ENCODE results near the gene GAK. TPM values are rescaled to one million over a fixed set of nuclear protein-coding genes. Genes with fewer than 3 reads are reported as not detected.

The GAK gene
- polyA plus RNA-seq, 1 donor (not counting 4 experiments of a cell fraction or from before 2014, with no cell fraction given): 18.4 TPM

DNA sequence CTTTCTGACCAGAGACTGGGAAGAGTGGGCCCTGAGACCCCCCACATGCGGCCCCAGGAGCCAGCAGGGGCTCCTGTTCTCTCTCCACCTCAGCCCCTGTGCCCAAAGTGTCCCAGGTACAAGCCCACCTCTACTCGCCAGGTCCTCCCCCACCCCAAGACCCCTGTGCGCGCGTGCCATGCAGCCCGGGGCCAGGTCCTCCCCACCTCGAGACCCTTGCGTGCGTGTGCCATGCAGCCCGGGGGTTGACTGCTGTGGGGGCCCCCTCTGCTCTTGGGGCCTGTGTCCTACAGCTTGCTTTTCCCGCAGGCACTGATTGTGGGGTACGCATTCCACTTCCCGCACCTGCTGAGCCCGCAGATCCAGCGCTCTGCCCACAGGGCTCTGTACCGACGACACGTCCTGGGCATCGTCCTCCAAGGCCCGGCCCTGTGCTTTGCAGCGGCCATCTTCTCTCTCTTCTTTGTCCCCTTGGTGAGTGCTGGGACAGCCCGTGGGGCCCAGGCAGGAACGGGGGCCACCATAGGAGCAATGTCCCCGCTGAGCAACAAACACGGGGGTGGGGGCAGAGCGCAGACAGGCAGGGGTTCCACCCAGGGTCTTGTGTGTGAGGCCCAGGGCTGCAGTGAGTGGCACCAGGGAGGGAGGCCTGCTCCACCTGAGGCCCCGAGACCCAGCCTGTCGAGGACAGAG, 20.9 kb upstream of the GAK start:
- no peak overlapping the region for H3K27ac ChIP-seq (ENCODE audit: control insufficient read depth, insufficient read depth, low read length)
- DNase-seq (ENCODE audit: low read depth, low spot score): no peak

DNA sequence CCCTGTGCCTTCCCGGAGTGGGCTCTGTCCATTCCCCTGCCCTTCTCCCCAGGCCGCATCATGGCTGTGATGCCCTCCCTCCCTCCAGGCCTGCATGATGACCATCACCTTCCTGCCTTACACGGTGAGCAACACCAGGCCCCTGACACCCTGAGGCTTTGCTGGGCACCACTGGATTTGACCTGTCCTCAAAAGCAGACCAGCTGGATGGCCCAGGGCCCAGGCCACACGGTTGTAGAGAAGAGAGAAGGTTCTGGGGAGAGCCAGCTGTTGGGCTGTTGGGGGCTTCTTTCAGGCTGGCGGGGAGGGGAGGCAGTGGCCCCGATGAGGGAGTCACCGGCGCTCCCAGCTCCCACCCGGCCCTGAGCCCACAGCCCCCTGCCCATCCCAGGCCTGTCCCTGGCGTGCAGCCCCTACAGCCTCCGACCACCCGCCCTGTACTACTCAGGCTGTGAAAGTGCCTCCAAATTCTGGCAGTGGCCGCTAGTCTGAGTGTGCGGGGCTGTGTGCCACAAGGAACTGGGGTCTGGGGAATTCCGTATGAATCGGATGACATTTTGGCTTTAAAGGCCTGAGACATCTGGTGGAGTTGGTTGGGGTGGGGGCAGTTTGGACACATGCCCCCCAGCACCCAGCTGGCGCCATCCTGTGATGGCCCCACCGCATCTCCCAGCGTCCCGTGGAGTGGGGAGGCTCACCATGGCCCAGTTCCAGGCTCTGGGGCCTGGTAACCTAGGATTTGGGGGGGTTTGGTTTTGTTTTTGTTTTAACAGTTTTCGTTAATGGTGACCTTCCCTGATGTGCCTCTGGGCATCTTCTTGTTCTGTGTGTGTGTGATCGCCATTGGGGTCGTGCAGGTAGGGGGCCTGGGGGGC, 19.7 kb upstream of the GAK start:
- Histone ChIP-seq H3K27me3 (ENCODE audit: control insufficient read depth, extremely low read depth, insufficient read depth, low read length) (no peaks in the 10 kb centered on the region), H3K9ac (ENCODE audit: control insufficient read depth, extremely low read depth, insufficient read depth, low read length) (no peak overlapping the region), H2AFZ (ENCODE audit: control insufficient read depth, low read length) (no peak overlapping the region), H3K9me1 (ENCODE audit: control insufficient read depth, extremely low read depth, insufficient read depth, low read length) (no peaks in the 10 kb centered on the region), H3K4me1 (ENCODE audit: control insufficient read depth, extremely low read depth, insufficient read depth, low read length) (no peaks in the 10 kb centered on the region), H3K9me3 (ENCODE audit: control insufficient read depth, low read depth, low read length) (no peaks in the 10 kb centered on the region), H4K20me1 (ENCODE audit: control insufficient read depth, extremely low read depth, insufficient read depth, low read length) (no peaks in the 10 kb centered on the region), H3K4me3 (ENCODE audit: control insufficient read depth in 2 of 3, extremely low read depth in 1 of 3, insufficient read depth in 2 of 3, low read depth in 1 of 3, low read length in 3 of 3) (no peak overlapping the region), H3K27ac (ENCODE audit: control insufficient read depth, insufficient read depth, low read length) (no peak overlapping the region), H3K4me2 (ENCODE audit: control insufficient read depth, extremely low read depth, insufficient read depth, low read depth, low read length) (no peak overlapping the region), H3K79me2 (ENCODE audit: control insufficient read depth, insufficient read depth, low read length) (no peaks in the 10 kb centered on the region), H3K36me3 (ENCODE audit: control insufficient read depth in 2 of 2, extremely low read depth in 1 of 2, insufficient read depth in 2 of 2, low read length in 2 of 2) (peaks cover 0 to 2% of the 10 kb centered on the region in 2 experiments)
- DNase-seq (ENCODE audit: low read depth, low spot score): no peak
- TF ChIP-seq EZH2 (IDR thresholded peaks at IDR 0.05; ENCODE audit: low read length): no peak
- TF ChIP-seq, protein P1, sequence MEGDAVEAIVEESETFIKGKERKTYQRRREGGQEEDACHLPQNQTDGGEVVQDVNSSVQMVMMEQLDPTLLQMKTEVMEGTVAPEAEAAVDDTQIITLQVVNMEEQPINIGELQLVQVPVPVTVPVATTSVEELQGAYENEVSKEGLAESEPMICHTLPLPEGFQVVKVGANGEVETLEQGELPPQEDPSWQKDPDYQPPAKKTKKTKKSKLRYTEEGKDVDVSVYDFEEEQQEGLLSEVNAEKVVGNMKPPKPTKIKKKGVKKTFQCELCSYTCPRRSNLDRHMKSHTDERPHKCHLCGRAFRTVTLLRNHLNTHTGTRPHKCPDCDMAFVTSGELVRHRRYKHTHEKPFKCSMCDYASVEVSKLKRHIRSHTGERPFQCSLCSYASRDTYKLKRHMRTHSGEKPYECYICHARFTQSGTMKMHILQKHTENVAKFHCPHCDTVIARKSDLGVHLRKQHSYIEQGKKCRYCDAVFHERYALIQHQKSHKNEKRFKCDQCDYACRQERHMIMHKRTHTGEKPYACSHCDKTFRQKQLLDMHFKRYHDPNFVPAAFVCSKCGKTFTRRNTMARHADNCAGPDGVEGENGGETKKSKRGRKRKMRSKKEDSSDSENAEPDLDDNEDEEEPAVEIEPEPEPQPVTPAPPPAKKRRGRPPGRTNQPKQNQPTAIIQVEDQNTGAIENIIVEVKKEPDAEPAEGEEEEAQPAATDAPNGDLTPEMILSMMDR (optimal IDR thresholded peaks at IDR 0.05 in 1 of 3, IDR thresholded peaks at IDR 0.05 in 1 of 3, conservative IDR thresholded peaks at IDR 0.05 in 1 of 3; ENCODE audit: extremely low read depth in 1 of 3, insufficient read depth in 2 of 3, low read length in 3 of 3): no peak
- dilution Hi-C loops (cut with MboI; ENCODE audit: extremely low pct_ligation_motif_present, low sequenced_read_pairs): no loop called here
- FAIRE-seq: no peak

More for the DNA sequence above, 20.9 kb upstream of the GAK start:
- Histone ChIP-seq H3K9ac (ENCODE audit: control insufficient read depth, extremely low read depth, insufficient read depth, low read length) (no peak overlapping the region), H3K36me3 (ENCODE audit: control insufficient read depth in 2 of 2, extremely low read depth in 1 of 2, insufficient read depth in 2 of 2, low read length in 2 of 2) (peaks cover 0 to 2% of the 10 kb centered on the region in 2 experiments), H3K79me2 (ENCODE audit: control insufficient read depth, insufficient read depth, low read length) (no peaks in the 10 kb centered on the region), H3K9me1 (ENCODE audit: control insufficient read depth, extremely low read depth, insufficient read depth, low read length) (no peaks in the 10 kb centered on the region), H3K27me3 (ENCODE audit: control insufficient read depth, extremely low read depth, insufficient read depth, low read length) (no peaks in the 10 kb centered on the region), H3K4me3 (ENCODE audit: control insufficient read depth in 2 of 3, extremely low read depth in 1 of 3, insufficient read depth in 2 of 3, low read depth in 1 of 3, low read length in 3 of 3) (no peak overlapping the region), H3K9me3 (ENCODE audit: control insufficient read depth, low read depth, low read length) (no peaks in the 10 kb centered on the region), H4K20me1 (ENCODE audit: control insufficient read depth, extremely low read depth, insufficient read depth, low read length) (no peaks in the 10 kb centered on the region), H3K4me1 (ENCODE audit: control insufficient read depth, extremely low read depth, insufficient read depth, low read length) (no peaks in the 10 kb centered on the region), H3K4me2 (ENCODE audit: control insufficient read depth, extremely low read depth, insufficient read depth, low read depth, low read length) (no peak overlapping the region), H2AFZ (ENCODE audit: control insufficient read depth, low read length) (no peak overlapping the region)
- TF ChIP-seq, protein P1 (optimal IDR thresholded peaks at IDR 0.05 in 1 of 3, IDR thresholded peaks at IDR 0.05 in 1 of 3, conservative IDR thresholded peaks at IDR 0.05 in 1 of 3; ENCODE audit: extremely low read depth in 1 of 3, insufficient read depth in 2 of 3, low read length in 3 of 3): no peak
- no peak for TF ChIP-seq EZH2 (IDR thresholded peaks at IDR 0.05; ENCODE audit: low read length)
- no peak for FAIRE-seq
- dilution Hi-C loops (cut with MboI; ENCODE audit: extremely low pct_ligation_motif_present, low sequenced_read_pairs): no loop called here

Measured in keratinocyte (primary cell).